Activated gamma-delta T cell treated with anti-CD3 and anti-CD28 coated beads, Interleukin-2, amount 50 U/mL, for 16 hours (primary cell): ENCODE results near the gene PSMD3.

Experiments
- DNase-seq: peaks from one replicate; pipeline ENCODE4 v3.0.0-alpha.2; 2020; ENCODE audit warnings: low read depth

The PSMD3 gene

DNA sequence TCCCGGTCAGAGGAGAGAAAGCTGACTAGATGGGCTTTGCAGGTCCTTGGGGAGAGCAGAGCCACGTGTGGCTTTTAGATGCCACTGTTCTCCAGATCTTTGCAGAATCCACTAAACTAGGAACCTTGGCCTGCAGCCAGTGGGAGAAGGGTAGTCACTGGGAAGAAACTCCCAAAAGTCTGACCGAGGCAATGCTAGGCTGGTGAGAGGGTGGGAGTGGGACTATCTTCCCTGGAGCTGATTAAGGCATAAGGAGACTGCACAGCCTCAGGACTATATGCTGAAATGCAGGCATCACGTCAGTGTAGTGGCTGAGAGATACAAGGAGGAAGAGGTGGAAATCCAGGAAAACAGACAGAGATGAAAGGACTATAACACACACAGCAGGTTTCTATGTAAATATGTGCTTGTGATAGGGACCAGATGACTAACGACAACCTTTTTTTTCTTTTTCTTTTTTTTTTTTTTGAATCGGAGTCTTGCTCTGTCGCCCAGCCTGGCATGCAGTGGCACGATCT, 20.0 kb upstream of the PSMD3 start:
- DNase-seq, result no peak

DNA sequence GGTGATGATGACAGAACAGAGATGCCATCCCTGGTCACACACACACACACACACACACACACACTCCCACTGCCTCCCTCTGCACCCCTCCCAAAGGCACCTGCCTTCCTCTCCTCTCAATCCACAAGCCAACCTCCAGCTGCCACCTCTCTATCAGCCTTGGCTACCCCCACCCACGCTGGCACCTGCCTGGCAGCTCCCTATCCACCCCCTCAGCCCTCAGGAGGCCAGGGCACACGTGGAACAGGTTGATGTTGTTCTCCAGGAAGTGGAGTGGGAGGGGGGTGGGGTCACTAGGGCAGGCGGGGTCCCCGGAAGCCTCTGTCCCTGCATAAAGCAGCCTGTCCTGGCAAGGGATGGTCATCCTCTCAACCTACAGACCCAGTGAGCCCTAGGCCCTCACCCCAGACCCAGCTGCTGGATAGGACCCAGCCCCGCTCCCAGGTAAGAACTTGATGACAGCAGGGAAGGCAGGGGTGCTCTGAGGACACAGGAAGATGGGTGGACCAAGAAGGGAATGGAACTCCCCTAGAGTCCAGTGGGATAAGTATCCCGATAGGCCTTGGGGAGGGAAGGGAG, 17.9 kb upstream of the PSMD3 start, which contains the start of gene GSDMA:
GSDMA (plus strand) TSS at position 363 of the 579 bp plus-strand sequence. CDS start 2,684 bp downstream, outside the sequence.
- DNase-seq, result no peak

DNA sequence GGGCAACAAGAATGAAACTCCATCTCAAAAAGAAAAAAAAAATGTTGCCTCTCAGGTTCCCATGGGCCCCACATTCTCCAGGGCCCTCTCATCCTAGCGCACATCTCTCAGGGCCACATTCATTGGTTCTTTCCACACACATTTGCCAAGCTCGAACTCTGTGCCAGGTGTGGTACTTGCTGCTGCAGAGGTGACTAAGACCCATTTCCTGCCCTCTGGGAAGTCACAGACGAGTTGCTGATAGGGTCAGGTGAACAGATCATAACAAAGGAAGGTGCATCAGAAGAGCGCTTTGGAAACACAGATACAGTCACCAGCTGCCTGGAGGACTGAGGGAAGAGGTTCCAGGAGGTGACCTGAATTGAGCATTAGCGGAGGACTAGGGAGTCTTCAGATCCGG, 16.8 kb upstream of the PSMD3 start:
- no peak for DNase-seq

DNA sequence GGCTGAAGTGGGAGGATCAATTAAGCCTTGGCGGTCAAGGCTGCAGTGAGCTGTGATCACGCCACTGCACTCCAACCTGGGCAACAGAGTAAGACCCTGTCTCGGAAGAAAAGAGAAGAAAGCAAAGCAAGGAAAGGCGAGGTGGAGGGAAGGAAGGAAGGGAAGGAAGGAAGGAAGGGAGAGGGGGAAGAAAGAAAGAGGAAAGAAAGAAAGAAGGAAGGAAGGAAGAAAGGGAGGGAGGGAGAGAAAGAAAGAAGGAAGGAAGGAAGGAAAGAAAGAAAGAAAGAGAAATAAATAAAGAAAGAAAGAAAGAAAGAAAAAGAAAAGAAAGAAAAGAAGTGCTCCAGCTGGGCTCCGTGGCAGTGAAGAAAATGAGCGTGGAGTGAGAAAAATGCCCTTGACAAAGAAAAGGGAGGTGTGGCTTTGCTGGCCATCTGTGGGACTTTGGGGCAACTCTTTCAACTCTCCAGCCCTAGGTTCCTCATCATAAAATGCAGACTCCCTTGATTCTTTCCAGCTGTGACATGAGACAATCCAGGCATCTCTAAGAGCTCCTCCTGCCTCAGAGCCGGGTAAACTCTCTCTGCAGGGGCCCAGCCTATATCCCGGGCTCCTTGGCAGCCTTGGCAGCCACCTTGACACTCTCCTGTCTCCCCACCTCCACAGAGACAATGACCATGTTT, 15.4 kb upstream of the PSMD3 start:
- no peak for DNase-seq

DNA sequence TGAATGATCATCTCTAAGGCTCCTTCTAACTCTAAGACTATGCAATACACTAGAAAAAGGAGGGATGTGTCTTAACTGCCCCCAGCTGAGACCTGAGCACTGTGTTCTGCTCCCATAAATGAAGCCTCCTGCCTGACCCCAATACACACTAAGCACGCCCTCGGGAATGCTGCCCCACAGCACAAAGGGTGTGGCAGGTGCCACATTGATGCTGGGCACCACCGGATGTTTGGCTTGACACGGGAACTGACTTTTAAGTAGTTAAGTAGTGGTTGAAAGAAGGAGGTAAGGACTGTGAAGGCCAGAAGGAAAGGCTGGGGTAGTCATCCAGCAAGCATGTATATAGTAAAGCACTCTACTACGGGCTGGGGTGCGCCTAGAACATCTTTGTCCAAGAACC, 13.8 kb upstream of the PSMD3 start:
- DNase-seq, result no peak

DNA sequence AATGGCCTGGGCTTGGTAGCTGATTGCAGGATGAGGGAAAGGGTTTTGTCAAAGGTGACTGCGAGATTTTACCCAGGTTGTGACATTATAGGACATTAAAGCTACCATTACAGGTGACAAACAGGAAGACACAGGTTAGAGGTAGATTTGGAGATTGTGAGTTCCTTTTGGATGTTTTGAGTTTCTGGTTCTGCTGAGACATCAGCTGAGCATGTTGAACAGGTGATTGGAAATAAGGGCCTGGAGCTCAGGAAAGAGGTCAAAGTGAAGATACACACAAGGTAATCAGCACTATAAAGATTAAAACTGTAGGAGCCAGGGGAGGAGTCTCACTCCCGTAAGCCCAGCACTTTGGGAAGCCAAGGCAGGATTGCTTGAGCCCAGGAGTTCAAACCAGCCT, 11.8 kb upstream of the PSMD3 start:
- DNase-seq, result no peak

DNA sequence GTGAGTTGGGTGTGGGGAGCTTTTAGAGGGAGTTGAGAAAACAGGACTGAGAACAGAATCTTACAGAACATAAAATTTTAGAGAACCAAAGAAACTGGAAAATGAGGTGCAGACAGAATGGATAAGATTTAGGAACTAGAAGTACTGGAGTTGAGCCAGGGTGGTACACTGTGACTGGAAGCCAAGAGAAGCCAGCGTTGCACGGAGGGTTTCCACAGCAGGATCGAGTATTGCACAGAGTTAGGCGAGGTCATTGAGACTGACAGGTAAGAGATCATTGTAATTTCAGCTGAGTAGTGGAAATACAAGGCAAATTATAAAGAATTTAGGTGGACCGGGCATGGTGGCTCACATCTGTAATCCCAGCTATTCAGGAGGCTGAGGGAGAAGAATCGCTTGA, 11.2 kb upstream of the PSMD3 start:
- DNase-seq, result no peak

DNA sequence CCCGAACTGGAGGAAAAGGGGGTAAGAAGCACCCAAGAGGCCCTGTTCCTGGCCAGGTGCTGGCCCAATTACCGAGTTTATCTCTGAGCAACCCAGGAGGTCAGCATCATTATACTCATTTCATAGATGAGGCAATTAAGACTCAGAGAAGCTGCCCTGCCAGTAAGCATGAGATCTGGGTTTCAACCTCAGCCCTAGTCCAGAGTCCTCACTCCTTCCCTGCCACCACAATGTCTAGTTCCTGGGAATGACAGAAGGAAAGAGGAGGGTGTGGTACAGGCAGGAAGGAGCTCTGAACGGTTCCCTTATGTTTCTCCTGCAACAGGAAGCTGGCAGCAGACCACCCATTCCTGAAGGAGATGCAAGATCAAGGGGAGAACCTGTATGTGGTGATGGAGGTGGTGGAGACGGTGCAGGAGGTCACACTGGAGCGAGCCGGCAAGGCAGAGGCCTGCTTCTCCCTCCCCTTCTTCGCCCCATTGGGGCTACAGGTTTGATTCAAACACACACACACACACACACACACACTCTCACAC, 10.4 kb upstream of the PSMD3 start:
- no peak for DNase-seq

DNA sequence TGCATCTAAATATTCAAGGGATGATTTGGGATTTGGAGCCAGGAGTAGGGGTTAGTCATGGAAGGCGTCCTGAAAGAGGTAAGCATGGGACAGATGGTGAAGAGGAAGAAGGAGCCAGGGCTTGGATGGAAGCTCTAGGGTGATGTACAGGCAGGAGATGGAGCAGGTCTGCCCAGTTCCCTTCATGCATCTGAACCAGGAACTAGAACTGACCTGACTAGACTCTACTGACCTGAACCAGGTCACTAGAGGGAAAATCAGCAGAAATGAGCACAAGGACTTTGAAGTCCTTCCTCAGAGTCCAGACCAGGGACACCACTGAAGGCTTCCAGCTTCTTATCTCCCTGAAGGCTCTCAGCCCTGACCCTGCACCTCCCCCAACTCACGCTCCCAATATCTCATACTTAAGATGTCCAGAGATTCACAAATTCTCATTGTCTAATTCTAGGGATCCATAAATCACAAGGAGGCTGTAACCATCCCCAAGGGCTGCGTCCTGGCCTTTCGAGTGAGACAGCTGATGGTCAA, 9.5 kb upstream of the PSMD3 start:
- DNase-seq, result no peak

DNA sequence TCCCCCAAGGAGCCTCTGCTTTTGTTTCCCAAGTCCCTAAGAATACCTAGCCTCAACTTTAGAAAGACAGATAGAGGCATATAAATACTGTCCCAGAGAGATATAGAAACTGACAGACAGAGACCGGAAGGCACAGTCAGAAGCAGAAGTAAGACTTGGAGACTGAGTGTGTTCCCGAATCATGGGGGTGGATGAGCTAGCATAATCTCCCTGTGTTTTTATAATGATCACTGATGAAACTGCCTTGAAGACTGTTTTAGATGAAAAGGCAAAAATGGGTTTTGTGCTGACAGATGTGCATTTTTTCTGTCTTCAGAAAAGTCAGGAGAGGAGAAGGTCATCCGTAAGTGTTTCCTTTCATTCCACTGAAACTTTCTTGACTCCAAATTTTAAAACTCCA, 8.3 kb upstream of the PSMD3 start:
- DNase-seq, result no peak

DNA sequence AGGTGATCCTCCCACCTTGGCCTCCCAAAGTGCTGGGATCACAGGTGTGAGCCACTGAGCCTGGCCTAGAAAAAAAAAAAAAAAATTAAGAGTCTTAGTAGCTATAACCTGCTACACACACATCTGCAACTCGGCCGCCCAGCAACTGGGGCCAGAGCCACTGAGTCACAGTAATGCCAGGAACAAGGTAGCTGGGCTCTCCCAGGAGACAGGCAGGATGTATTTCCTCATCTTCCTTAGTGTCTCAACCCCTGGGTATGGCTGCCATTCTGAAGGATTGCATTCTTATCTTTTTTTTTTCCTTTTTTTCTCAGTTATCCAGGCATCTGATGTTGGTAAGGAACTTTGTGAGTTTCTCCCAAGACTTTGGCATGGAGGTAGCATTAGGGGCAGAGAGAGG, 7.1 kb upstream of the PSMD3 start:
- DNase-seq, result no peak

DNA sequence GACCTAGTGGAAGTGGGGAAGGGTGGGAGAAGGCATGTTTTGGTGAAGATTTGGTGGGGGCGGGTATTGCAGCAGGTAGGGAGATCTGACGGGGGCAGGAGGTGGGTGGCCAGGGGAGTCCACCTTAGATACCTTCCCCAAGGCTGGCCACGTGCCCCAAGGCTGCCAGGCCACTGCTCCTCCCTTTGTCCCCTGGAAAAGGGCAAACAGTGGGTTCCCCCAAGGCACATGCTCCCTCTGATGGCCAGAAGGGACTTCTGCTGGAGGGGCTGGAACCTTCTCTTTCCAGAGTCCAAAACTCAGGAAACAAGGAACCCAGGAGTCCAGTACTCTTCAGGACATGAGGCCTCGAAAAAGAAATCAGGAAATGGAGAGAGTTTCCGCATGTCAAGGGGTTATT, 6.2 kb upstream of the PSMD3 start:
- no peak for DNase-seq

DNA sequence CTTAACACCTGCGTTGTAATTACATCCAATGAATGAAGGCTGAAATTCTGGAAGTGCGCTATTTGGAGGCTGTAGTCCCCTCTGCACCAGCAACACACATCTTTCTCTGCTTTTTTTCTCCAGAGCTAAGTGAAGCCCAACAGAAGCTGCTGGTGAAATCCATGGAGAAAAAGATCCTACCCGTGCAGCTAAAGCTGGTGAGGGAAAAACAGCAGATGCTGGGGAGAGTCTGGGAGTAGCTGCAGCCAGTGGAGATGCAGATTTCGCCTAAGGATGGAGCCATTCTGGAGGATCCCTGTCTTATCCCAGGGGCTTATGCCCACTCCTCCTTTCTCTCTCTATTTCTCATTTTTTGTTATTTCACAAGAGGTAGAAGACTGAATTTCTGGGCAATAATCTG, 4.8 kb upstream of the PSMD3 start:
- DNase-seq, result no peak

DNA sequence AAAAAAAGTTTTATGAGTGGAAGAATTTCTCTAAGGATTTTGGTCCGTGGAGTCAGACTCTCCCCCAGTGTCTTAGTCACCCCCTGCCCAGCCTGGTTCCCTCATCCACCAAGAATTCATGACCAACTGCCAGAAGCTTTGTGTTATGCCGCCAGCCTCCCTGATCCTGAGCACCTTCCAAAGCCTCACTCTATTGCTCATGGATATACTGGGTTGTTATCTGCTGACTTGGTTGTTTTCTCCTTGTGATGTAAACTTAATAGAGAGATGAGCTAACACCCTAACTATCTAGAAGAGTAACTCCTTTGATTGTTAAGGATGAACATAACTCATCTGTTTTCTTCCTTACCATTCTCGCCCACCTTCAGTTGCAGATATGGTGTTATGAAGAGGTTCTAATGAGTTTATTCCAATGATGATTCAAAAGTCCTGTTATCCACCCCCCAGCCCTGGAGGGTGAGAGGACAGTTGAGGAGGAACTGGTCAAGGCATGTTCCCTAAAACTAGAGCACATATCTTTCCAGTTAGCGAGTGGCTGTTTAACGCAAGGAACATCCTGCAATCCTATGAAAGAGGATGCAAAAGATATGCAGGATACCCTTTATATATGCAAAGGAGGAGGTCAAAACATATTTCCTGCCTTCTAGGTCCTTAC, 1.5 kb upstream of the PSMD3 start:
- no peak for DNase-seq

DNA sequence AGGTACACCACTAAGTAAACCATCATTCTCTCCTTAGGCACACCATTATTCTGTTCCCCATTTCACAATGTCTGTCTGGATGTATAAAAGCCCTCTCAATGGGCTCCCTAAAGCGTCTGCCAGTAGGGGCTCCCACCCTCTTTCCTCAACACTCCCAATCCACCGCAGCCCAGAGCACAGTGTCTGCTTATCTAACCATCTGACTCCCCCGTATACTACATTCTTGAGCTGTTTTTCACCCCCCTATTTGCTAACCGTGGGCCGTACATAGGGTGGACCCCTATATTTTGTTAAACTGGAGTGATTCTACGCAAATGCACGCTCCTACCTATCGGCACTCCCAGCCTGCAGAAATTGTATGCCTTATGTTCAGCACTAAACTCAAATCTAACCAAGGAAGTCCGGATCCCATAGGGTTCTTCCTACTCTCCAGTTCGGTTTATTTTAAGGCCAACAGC, 685 bp upstream of the PSMD3 start:
- no peak for DNase-seq

DNA sequence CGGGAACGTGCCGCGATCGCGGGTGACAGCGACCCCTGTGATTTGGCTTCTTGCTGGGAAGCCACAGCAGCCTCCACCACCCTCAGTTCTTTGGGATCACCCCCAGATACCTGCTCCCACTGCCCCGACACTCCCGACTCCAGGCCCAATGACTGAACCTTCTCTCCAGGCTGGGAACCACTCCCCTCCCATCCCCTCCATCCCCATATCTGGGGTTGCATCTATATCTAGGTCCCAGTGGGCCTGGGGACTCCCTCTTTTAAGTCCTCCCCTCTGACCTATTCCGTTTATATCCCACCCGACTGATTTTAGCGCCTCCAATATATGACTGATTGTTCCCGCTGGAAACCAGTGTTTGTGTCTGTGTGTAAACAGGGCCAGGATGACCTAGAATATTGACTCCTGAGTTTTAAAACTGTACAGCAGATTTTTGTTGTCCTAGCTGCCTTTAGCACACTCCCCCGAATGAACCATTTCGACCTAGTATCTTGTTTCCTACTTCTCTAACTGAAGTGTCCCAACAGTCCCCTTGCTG, 667 bp downstream of the PSMD3 start:
- no peak for DNase-seq

DNA sequence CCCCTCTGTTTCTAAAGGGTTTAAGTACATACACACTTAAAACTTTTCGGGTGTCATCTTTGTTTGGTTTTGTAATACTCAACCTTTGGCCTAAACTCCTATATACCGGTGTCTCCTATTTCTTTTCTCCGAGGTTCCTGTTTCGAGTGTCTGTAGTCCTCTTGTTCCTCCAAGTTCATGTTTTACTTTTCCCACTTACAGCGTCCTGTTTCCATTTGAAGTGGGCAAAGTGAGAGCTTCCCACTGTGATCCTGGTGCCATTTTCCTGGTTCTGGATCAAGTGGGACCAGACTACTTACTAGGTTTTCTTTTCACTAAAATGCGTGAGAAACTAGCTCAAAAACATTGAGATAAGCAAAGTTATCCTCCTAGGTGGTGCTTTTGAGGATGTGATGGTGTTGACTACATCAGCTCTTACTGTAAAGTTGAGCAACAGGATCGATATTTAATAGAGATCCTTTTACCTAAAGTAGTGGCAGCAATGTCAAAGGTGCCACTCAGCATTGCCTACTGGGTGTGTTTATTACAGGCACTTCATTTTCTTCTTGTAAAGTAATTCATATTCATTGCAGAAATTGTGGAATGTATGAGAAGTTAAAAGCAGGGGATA, 1.3 kb downstream of the PSMD3 start:
- no peak for DNase-seq

DNA sequence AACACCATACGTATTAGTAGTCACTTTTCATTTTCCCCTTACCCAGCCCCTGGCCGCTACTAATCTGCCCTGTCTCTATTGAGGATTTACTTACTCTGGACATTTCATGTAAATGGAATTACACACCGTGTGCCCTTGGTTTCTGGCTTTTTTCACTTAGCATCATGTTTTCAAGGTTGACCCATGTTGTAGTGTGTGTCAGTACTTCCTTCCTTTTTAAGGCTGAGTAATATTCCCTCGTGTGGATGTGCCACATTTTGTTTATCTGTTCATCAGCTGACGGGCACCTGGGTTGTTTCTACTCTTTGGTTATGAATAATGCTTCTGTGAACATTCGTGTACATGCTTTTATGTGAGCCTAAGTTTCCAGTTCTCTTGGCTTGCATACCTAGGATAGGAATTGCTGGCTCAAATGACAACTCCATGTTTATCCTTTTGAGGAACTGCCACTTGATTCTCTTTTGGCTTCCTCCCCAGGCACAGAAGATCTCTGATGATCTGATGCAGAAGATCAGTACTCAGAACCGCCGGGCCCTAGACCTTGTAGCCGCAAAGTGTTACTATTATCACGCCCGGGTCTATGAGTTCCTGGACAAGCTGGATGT, 7.7 kb downstream of the PSMD3 start:
- no peak for DNase-seq

DNA sequence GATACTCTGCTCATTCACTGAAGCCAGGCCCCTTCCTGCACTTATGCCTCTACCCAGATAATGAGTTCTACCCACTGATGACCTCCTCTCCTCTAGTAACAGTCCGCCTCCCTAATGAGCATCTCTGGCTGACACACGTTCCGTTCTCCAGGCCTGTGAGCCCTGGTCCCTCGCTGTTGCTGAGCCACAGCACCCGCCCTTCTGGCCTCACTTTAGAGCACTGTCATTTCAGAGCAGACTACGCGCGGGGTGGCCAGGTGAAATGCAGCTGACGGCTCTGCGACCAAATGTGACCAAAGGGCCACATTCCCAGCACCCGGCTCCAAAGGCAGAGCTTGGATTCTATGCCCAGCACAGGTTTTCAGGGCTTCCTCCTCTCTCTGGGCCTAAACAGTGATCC, 13.8 kb downstream of the PSMD3 start:
- DNase-seq, result no peak

DNA sequence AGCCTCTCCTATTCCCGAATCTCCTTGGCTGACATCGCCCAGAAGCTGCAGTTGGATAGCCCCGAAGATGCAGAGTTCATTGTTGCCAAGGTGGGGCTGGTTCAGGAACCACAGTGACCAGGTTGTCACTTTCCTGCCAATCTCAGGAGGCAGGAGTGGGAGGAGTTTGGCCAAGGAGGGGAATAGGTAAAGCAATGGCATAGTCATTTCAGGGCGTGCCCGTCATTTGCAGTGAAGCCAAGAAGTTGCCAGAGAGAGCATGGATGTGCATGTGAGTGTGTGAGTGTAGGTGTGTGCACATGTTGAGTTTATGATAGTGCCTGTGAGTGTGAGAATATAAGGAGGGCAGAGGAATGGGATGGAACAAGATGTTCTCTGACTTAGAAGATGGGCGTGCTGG, 14.8 kb downstream of the PSMD3 start:
- DNase-seq, result no peak

DNA sequence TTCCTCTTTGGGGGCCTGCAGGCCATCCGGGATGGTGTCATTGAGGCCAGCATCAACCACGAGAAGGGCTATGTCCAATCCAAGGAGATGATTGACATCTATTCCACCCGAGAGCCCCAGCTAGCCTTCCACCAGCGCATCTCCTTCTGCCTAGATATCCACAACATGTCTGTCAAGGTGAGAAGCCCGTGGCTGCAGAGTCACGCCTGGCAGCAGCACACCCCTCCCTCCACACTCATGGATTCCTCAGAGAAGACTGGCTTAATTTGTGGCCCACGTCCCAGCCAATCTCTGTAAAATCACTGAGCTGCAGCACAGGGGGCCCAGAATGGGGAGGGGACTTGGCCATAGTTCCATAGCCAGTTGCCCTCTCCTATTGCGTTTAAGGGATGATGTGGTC, 15.6 kb downstream of the PSMD3 start:
- no peak for DNase-seq

DNA sequence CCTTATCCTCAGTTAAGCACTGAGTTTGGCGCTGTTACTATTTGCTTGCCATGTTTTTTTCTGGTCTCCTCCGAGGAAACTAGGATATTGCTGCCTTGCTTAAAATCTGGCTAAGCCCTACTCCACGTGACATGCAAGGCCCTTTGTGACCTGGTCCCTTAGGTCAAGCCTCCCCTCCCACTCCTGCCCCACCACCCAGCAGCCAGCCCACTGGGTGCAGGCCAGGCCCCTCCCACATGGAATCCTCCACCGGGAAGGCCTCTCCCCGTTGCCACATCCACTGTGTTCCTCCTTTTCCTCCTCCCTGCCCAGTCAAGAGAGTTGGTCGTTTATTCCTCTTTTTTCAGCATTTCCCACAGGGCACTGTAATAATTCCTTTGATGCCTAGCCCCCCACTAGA, 16.2 kb downstream of the PSMD3 start:
- no peak for DNase-seq
